ENCODE results near the gene HLCS. TPM values are rescaled to one million over a fixed set of nuclear protein-coding genes. Genes with fewer than 3 reads are reported as not detected.

The HLCS gene
- total RNA-seq, 1 donor = 10.2 TPM

DNA sequence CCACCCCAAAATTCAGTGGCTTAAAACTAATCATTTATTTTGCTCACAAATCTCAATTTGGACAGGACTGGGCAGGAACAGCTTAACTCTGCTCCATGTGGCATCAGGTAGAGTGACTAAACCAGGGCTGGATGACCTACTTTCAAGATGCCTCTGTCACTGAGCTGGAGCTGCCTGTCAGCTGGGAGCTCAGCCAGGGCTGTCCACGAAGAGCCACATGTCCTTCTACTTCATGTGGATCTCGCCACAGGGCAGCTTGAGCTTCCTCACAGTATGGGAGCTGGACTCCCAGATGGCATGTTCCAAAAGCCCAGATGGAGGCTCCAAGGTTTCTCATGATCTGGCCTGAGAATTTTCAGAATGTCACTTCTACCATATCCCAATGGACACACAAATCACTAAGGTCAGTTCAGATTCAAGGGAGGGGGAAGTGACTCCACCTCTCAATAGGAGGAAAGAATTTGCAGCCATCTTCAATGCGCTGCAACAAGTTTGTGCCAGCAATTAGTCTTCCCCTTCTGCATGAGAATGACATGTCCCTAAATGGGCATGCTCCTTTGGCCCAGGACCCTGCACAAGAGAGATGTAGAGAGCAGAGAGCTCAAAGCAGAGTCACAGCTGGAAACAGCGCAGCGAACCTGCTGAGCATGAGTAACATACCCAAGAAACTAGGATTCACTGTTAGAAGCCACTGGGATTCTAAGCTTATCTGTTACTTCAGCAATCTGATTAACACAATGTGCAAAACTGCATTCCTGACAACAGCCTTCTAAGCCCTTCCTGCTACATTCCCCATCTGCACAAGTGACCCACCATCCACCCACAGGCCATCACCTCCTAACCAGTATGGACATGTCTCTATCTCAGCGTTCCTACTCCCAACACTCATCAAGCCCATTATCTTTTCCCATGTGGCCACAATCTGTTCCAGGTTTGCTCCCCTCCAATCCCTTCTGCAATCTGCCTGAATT, 17.0 kb downstream of the HLCS start:
- Histone ChIP-seq H3K27me3 (ENCODE audit: insufficient read depth, low read length) (no peaks in the 10 kb centered on the region), H3K9me3 (ENCODE audit: low read depth, low read length) (no peaks in the 10 kb centered on the region), H3K4me1 (ENCODE audit: insufficient read depth, low read length) (no peaks in the 10 kb centered on the region), H3K4me3 (ENCODE audit: low read length) (no peak overlapping the region)

DNA sequence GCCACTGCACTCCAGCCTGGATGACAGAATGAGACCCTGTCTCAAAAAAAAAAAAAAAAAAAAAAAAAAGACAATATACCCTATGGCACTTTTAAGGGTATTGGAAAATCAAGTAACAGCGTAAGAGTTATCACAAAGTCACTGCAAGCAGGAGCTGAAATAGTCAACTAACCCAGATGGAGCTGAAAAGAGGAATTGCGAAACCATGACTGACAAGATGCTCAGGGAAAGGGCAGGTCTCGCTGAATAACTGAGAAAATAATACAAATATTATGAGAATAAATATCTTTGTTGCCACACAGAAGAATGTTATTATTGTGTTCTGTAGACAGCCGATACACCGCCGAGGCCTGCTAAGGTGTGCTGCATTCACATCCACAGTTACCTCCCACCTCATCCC, 17.8 kb downstream of the HLCS start:
- Histone ChIP-seq H3K4me3 (ENCODE audit: low read length) (no peak overlapping the region), H3K4me1 (ENCODE audit: insufficient read depth, low read length) (no peaks in the 10 kb centered on the region), H3K27me3 (ENCODE audit: insufficient read depth, low read length) (no peaks in the 10 kb centered on the region), H3K9me3 (ENCODE audit: low read depth, low read length) (no peaks in the 10 kb centered on the region)

DNA sequence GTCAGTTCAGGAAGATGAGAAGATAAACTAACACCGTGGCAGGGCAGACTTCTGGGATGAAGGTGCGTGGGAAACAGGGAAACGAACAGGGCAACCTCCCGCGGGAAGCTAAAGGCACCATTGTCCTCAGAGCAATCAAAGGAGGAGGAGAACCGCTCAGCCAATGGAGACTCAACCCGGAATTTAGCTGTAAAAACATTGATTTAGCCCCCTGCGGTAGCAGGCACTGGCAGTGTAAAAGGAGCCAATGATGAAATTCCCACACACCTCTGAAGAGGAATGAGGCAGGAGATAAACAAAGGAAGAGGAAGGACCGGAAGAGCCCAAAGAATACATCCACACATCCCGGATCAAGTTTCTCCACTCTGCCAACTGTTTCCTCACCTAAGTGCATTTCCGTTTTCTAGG, 19.5 kb downstream of the HLCS start:
- no peaks in the 10 kb centered on the region for H3K27me3 ChIP-seq (ENCODE audit: insufficient read depth, low read length)
- no peak overlapping the region for H3K4me3 ChIP-seq (ENCODE audit: low read length)
- H3K9me3 ChIP-seq (ENCODE audit: low read depth, low read length) = no peaks in the 10 kb centered on the region
- no peaks in the 10 kb centered on the region for H3K4me1 ChIP-seq (ENCODE audit: insufficient read depth, low read length)

DNA sequence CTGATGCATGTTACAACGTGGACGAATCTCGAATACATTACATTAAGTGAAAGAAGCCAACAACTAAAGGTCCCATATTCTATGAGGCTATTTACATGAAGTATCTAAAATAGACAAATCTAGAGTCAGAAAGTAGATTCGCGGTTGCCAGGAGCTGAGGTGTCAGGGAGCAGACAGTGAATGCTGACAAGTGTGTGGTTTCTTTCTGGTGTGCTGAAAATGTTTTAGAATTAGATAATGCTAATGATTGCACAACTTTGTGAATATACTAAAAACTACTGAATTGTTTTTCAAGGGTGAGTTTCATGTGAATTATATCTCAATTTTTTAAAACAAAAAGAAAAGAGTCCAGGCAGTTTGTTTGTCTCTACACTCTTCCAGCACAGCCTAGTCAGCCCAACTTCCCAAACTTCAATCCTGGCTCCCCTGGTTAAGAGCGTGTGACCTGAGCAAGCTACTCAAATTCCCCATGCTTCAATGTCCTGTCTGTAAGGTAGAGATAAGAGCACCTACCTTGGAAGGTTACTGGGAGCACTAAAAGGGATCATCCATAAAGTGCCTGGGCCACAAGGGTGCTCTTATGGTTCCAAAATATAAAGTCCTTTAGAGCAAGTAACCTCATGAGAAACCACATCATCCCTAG, 20.9 kb downstream of the HLCS start:
- Histone ChIP-seq H3K9me3 (ENCODE audit: low read depth, low read length) (no peaks in the 10 kb centered on the region), H3K4me1 (ENCODE audit: insufficient read depth, low read length) (no peaks in the 10 kb centered on the region), H3K27me3 (ENCODE audit: insufficient read depth, low read length) (no peaks in the 10 kb centered on the region), H3K4me3 (ENCODE audit: low read length) (no peak overlapping the region)

DNA sequence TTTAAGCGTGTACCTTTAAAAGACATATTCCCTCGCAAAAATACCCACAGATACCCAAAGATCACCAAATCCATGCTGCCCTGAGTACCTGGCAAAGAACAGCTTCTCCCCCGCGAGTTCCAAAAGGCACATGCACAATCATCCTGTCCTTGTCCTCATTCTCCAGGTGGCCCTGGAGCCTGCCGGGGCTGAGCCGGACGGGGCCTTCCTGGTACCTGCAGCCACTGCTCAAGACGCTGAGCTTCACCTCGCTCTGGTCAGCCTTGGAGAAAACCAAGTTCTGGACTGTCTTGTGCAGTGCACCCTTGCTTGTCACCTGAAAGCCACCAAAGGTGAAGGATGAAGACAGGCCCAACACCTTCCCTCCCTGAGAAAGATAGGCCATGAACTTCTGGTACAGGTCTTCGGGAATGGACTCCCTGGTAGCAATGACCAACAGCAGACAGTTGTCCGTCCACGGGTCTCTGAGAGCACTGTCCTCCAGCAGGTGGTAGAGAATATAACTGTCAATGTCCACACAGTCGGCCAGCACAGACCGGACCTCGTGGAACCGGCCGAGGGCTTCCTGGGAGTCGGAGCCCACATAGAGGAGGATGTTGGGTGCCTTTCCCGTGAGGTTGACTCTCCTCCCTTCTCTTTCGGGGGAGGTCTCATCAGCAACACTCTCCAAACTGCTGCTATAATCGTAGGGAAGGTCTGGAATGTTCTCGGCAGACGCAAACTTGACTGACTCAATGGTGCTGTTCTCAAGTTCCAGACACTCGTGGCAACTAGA, 29.9 kb downstream of the HLCS start:
- H3K9me3 ChIP-seq (ENCODE audit: low read depth, low read length) = no peaks in the 10 kb centered on the region
- no peaks in the 10 kb centered on the region for H3K27me3 ChIP-seq (ENCODE audit: insufficient read depth, low read length)
- no peak overlapping the region for H3K4me3 ChIP-seq (ENCODE audit: low read length)
- no peaks in the 10 kb centered on the region for H3K4me1 ChIP-seq (ENCODE audit: insufficient read depth, low read length)

DNA sequence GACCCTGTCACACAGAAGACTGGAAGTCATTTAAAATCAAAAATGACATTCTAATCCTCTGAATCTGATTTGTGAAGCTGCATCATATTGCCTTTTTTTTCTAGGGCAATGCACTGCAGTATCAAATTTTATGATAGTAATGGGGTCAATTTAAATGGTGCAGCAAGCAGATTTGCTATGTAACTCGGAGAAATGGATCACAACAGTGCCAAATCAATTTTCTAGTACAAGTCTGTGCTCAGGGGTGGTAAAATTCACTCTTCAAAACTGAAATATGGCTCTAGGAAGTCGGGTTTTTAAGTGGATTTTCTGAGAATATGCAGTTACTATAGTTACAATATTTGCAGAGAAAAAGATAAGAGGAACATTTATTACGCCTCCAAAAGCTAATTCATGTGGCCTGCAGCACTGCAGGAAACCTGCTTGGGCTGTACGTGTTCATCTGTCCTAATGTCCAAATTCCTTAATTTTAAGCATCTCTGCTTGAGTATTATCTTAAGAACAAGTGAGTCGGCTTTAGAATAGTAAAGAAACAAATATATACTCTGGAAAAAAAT, 31.5 kb downstream of the HLCS start:
- Histone ChIP-seq H3K4me3 (ENCODE audit: low read length) (no peak overlapping the region), H3K9me3 (ENCODE audit: low read depth, low read length) (no peaks in the 10 kb centered on the region), H3K27me3 (ENCODE audit: insufficient read depth, low read length) (no peaks in the 10 kb centered on the region), H3K4me1 (ENCODE audit: insufficient read depth, low read length) (no peaks in the 10 kb centered on the region)

DNA sequence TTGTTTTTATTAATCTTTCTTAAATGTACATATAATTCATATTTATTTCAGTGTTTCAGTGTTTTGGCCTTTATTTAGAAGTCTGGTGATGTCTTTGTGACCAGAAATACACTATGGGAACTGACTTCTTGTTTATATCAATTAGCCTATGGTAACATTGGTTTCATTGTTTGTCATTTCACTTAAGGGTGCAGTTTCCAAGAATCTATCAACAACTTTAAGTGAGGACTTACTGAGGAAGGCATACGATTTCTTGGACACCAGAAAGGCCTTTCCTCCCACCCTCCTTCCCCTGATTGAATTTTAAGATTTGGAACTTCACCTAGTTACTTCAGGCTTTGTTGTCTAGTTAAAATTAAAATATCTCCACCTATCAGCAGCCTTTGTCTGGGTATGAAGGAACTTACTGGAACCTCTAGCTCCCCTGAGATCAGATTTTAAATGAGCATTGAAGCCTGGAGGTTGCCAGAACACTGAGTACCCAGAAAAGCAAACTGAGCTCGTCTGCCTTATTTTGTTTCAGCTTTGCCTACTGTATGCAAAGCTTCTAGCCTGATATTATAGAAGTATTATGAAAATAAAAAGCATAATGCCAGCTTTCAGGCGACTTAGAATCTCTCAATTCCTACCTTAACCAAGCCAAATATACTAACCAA, 34.2 kb downstream of the HLCS start:
- Histone ChIP-seq H3K4me1 (ENCODE audit: insufficient read depth, low read length) (no peaks in the 10 kb centered on the region), H3K4me3 (ENCODE audit: low read length) (no peak overlapping the region), H3K9me3 (ENCODE audit: low read depth, low read length) (no peaks in the 10 kb centered on the region), H3K27me3 (ENCODE audit: insufficient read depth, low read length) (no peaks in the 10 kb centered on the region)

DNA sequence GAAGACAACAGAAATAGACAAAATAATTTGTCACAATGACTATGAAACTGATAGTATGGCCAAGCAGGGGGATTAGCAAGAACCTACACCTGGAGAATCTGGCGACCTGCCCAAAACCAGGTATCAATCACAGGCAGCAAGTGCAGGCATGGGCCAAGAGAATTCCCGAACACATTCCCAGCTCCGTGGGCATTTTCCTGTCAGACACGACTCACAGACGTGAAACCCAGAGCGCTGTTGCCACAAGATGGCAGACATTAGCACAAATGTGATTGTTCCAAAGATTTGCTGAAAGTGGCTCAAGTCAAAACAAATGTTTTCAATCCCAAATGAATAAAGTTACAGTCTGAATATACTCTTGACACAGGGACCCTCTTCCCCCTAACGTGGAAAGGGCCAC, 36.8 kb downstream of the HLCS start:
- H3K4me1 ChIP-seq (ENCODE audit: insufficient read depth, low read length) = no peaks in the 10 kb centered on the region
- no peak overlapping the region for H3K4me3 ChIP-seq (ENCODE audit: low read length)
- no peaks in the 10 kb centered on the region for H3K27me3 ChIP-seq (ENCODE audit: insufficient read depth, low read length)
- H3K9me3 ChIP-seq (ENCODE audit: low read depth, low read length) = no peaks in the 10 kb centered on the region

DNA sequence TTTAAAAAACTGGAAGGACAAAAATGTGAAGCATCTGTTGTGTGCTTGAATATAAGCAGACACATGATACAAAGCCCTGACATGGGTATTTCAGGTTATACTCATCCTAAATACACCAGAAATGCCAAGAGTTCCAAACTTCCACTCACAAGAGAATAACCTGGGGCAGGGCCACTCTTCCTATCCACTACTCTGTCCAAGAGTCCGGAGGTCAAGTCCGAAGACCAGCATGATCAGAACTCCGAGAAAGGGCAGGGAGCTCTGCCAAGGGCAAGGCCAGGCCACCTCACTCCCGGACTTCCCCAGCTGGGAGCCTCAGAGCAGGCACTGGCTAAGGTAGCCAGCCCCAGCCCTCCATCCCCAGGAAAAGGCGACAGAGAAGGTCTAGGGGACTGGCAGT, 37.5 kb downstream of the HLCS start:
- Histone ChIP-seq H3K4me3 (ENCODE audit: low read length) (no peak overlapping the region), H3K9me3 (ENCODE audit: low read depth, low read length) (no peaks in the 10 kb centered on the region), H3K27me3 (ENCODE audit: insufficient read depth, low read length) (no peaks in the 10 kb centered on the region), H3K4me1 (ENCODE audit: insufficient read depth, low read length) (no peaks in the 10 kb centered on the region)

DNA sequence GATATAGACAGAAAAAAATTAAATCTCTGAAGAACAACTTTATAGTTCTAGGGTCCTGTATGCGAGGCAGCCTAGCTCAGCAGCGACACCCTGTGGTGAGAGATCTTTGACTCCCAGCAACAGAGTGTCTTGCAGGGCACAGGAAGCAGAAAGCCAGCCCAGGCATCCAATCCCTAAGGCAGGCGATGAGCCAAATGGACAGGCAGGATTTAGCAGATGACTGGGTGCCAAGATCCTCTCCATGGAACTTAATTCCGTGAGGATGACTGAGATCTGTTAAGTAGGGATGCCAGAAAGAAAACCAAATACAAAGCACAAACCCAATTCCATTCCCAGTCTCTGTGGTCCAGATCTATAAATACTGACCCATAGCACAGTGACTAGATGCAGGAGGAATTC, 38.8 kb downstream of the HLCS start:
- no peaks in the 10 kb centered on the region for H3K27me3 ChIP-seq (ENCODE audit: insufficient read depth, low read length)
- H3K4me3 ChIP-seq (ENCODE audit: low read length) = no peak overlapping the region

DNA sequence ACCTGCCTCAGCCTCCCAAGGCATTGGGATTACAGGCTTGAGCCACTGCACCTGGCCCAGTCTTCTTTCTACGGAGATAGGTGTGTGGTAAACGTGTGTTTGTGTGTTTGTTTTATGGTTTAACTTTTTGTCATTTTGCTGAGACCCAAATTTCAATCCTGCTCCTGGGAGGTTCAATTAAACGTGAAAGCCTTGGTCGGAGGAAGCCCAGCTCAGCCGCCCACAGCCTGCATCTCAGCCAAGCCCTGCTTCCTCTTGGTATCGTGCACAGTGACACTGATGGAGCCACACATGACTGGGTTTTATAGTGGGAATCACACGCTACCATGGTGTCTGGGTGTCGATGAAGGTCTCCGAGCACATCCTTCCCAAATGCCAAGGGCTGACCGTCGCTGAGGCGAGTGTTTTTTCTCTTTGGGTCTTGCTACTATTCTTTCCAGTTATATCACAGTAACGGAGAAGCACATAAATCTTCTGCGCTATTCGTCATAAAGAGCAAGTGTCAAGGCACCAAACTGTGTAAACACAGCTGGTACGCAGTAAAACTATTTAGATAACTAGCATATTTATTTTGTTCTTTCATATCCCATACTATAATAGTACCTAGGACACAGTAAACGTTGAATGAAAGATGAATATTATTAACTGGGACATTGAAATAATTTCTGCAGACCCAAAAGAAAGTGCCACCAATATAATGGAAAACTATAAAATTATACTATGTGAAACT, 39.3 kb downstream of the HLCS start:
- Histone ChIP-seq H3K9me3 (ENCODE audit: low read depth, low read length) (no peaks in the 10 kb centered on the region), H3K4me1 (ENCODE audit: insufficient read depth, low read length) (no peaks in the 10 kb centered on the region), H3K4me3 (ENCODE audit: low read length) (no peak overlapping the region), H3K27me3 (ENCODE audit: insufficient read depth, low read length) (no peaks in the 10 kb centered on the region)

More for the DNA sequence above, 38.8 kb downstream of the HLCS start:
- Histone ChIP-seq H3K4me1 (ENCODE audit: insufficient read depth, low read length) (no peaks in the 10 kb centered on the region), H3K9me3 (ENCODE audit: low read depth, low read length) (no peaks in the 10 kb centered on the region)

DNA sequence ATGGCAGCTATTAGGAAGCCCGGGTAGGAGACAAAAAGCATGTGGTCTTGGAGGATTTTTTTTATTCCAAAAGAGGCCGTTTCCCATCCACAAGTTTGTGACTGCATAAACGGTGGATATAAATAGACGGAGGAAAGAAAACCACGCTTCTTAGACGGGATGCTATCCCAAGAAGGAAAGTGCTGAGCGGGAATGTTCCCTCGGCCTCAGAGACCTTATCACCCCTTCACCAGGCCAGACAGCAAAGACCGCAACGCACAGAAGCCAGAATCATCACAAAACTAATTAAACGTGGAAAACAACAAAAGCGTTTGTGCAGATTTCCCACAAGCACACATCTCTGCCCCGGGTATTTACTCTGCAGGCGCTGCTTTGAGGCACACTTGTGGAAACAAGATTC, 43.2 kb downstream of the HLCS start:
- H3K27me3 ChIP-seq (ENCODE audit: insufficient read depth, low read length) = no peaks in the 10 kb centered on the region
- H3K9me3 ChIP-seq (ENCODE audit: low read depth, low read length) = no peaks in the 10 kb centered on the region
- no peaks in the 10 kb centered on the region for H3K4me1 ChIP-seq (ENCODE audit: insufficient read depth, low read length)
- no peak overlapping the region for H3K4me3 ChIP-seq (ENCODE audit: low read length)

DNA sequence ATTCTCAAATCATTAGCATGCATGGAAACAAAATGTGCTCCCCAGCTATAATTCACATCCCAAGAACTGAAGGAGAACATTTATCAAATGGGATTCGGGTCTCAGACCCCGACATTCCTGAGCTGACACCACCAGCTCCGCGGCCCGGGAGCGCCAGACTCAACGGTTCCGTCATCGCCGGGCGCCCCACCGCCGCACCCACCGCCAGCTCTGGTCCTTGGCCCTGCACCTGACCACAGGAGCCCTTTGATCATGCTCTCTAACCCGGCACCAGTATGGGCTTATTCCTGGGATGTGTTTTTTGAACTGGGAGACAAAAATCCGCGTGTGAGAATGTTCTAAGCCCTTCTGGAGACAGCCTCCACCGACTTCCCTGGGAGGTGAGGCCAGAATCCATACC, 43.6 kb downstream of the HLCS start:
- Histone ChIP-seq H3K27me3 (ENCODE audit: insufficient read depth, low read length) (no peaks in the 10 kb centered on the region), H3K9me3 (ENCODE audit: low read depth, low read length) (no peaks in the 10 kb centered on the region), H3K4me3 (ENCODE audit: low read length) (no peak overlapping the region), H3K4me1 (ENCODE audit: insufficient read depth, low read length) (no peaks in the 10 kb centered on the region)

DNA sequence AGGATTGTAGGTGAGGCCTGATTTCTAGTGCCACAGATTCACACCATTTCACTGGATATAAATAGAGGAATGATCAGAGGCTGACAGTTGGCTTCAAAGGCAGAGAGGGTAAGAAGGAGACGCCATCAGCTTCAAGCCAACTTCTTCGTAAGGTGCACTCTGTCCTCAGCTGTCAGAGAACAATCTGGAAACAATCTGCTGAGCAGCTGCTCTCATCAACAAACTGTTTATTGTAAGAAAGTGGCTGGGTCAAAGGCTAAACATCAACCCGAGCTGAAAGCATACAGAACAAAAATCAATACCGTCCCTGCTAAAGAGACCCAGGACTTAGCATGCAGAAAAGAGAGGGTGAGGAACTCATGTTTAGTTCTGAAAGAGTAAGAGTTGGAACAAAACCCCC, 48.2 kb downstream of the HLCS start:
- Histone ChIP-seq H3K4me1 (ENCODE audit: insufficient read depth, low read length) (no peaks in the 10 kb centered on the region), H3K27me3 (ENCODE audit: insufficient read depth, low read length) (no peaks in the 10 kb centered on the region), H3K9me3 (ENCODE audit: low read depth, low read length) (no peaks in the 10 kb centered on the region), H3K4me3 (ENCODE audit: low read length) (no peak overlapping the region)
